H1 (cell line): Measurements from ENCODE around the gene SPTB. TPM values are rescaled to one million over a fixed set of nuclear protein-coding genes. Genes with fewer than 3 reads are reported as not detected.

Experiments
- ASH2L ChIP-seq: fragments of 200-600, 300-600 bp; sonication (generic); IDR thresholded peaks from one replicate; pipeline ENCODE4 v1.7.1; 2017; ENCODE audit warnings: low read length
- HDAC6 ChIP-seq: IDR thresholded peaks from one replicate; pipeline ENCODE4 v1.7.1; 2012; ENCODE audit warnings: low read depth, mild to moderate bottlenecking, inconsistent platforms, low read length, moderate library complexity
- RAD21 ChIP-seq, 2 experiments: IDR thresholded peaks in 1 of 2; conservative IDR thresholded peaks in 1 of 2; 2 replicates each; pipeline ENCODE4 v1.6.1; 2011; ENCODE audit warnings: low read depth in 2 of 2, low read length in 2 of 2, improper control_type of control experiment in 1 of 2, inconsistent platforms in 1 of 2, mild to moderate bottlenecking in 1 of 2, moderate library complexity in 1 of 2
- polyA plus RNA-seq, 7 experiments: library from polyadenylated mRNA; depleted of rRNA in 3 of 7; stranded (reverse) in 5 of 7; unstranded in 2 of 7; fragments of >200 nt in 5 of 7; fragments of 200-250 nt in 2 of 7; gene quantifications; 1 replicate in 5 of 7; 2 replicates in 1 of 7; 4 replicates in 1 of 7; pipeline versions ENCODE4 v1.2.1 to v1.2.3, GENCODE V29; 2011 to 2013; ENCODE audit warnings: missing spikeins in 2 of 7, mixed read lengths in 2 of 7
- total RNA-seq: library from RNA; stranded (reverse); fragmentation: NEBNext Ultra II Directional; extraction: Animal tissue kit (Norgen Biotek cat#: 25700); gene quantifications from 2 replicates; pipeline ENCODE4 v1.2.1, GENCODE V29; 2021

The SPTB gene
- total and polyA plus RNA-seq, 2 of the 8 experiments (the other 6 are each of a cell fraction or from before 2014, with no cell fraction given) = 0.30 to 2.4 TPM

GRCh38 chr14:64766430-64767151 is 113.1 kb downstream of the SPTB start (continued):
- TF ChIP-seq RAD21 (IDR thresholded peaks at IDR 0.05 in 1 of 2, conservative IDR thresholded peaks at IDR 0.05 in 1 of 2; ENCODE audit: low read depth in 2 of 2, low read length in 2 of 2) (peak in 1 of 2 experiments; percentile 23; a peak in 1 of 4 replicates), ASH2L (no peak), HDAC6 (no peak)
